Stimulated activated CD4-positive, alpha-beta T cell treated with anti-CD3 and anti-CD28 coated beads, Interleukin-12 subunit alpha, Interleukin-12 subunit beta, amount 100 ng/mL, for 48 hours (primary cell): ENCODE data around the gene PPP1R10.
A peak's percentile ranks its signal among the peaks of the same experiment; 100 is the strongest.

ENCODE experiments used
- DNase-seq, 3 donors: peaks; one replicate each; pipeline ENCODE4 v3.0.0-alpha.2; 2020; ENCODE audit warnings: low read depth in 2 of 3, low spot score in 1 of 3

The PPP1R10 gene

DNA sequence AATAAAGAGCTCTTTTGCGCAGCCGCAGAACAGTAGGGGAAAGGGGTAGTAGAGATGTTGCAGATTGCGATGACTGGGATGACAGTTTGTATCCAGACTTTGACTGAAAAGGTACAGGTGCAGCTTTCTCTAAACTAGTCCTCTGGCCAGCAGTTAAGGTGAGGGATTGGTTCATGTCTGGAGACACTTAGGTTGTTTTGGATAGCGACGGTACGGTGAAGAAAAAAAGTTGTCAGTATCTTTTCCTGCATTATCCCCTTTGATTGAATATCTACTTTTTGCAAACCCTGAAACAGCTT, 59.4 kb downstream of the PPP1R10 start:
- DNase-seq = no peak

DNA sequence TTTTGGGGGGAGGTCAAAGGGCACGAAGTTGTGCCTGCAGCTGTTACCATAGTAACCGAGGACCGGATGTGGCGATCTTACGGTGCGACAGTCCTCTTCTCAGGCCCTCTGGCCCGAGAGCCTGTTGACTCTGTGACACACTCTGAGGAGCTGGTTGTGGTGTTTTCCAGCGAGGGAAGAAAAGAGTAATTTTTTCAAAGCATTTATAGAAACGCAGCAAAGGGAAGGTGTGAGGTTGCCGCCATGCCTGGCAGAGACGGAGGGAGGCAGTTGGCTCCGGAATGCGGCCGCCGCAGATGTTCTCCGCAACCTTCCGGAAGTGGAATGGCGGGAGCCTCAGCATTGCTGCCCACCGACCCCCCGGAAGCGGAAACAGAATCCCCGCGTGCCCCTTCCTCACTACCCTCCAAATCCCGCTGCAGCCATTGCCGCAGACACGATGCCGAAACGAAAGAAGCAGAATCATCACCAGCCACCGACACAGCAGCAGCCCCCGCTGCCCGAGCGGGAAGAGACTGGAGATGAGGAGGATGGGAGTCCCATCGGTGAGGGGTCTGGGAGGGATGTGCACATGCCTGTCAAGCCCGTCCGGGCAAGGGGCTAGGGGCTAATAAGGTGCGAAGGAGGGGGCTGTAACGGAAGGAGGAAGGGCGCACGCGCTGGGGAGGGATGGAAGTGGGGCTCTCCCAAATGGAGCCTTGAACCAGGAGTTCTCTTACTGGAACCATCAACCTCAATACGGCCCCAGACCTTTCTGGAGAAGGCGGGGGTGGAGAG, 59.9 kb downstream of the PPP1R10 start, which contains the start of gene PRR3:
Gene PRR3 (plus strand): TSS at position 390 of the 777 bp plus-strand sequence. CDS start 50 bp downstream, at position 440.
- peak; percentile 83 to 85 (median 84) for DNase-seq

DNA sequence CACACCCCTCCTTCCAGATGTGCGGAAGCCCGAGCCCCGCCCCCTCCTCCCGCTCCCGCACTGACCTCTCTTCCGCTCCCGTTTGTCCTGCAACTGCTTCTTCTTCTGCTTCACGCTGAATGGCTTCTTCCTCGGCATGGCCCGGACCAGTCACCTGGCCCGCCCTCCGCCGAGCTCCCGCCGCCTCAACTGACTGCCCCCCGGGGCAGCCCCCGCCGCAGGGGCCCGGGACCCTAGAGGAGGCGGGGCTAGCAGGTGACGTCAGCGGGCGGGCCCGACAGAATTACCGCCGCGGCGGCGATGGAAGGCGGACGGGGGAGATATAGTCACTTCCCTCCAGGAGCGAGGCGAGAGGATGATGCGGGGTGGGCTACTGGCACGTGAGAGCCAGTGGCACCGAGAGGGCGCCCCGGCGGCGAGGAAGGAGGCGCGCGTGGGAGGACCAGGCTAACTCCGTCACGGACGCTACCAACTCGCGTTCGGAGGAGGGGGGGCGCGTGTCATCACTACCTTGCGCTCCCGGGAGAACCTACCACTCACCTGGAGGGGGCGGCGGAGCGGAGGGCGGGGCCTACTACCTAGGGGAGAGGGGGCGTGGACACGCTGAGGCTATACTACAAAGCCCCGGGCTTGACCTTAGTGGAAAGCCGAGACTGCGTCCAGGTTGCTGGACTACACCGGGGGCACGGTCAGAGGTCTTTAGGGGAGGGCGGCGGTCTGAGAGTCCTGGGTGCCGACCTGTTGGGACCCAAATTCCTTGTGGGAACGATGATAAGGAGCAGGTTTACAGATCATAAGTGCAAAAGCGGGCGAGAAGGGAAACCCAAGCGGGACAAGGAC, 60.8 kb downstream of the PPP1R10 start, which contains the start of gene GNL1:
Gene GNL1 (minus strand): TSS at position 424 of the 840 bp plus-strand sequence. CDS start 286 bp downstream, at position 138.
- peak; percentile 99 for DNase-seq

DNA sequence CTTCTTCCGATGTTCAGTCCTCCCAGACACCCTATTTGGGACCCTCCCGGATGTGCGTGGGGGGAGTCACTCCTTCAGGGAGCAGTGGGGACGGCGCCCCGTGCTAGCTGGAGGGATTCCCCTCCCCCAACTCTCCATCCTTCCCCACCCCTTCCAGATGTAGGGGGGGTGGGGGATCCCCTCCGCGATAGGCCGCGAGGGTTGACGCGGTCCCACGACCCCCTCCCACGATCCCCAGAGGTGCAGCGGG, 61.3 kb downstream of the PPP1R10 start:
- no peak for DNase-seq

GRCh38 chr6:30554962-30555815, 61.9 kb downstream of the PPP1R10 start:
- no peak for DNase-seq

GRCh38 chr6:30554404-30554803, 62.6 kb downstream of the PPP1R10 start:
- DNase-seq = no peak
